ENCODE results near the gene ACCS.

Gene ACCS

DNA sequence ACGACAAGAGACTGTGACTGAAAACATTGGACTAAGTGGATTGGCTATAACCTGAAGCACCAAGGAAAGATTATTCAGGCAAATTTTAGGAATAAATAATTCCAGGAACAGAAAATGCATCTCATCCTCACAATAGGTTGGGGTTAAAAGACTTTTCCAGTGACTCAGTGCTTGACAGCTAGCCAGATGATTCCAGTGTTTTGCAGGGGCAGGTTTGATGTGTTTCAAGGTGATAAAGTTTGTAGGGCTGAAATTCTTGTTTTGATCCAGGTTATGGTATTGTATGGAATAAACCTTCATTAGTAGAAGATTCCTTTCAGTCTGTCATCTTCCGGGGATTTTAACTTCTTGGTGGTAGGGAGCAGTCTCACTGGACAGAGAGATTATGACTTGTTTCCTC is 31.8 kb downstream of the ACCS start:
- Histone ChIP-seq H3K9me3 (ENCODE audit: control insufficient read depth, low read length) (no peaks in the 10 kb centered on the region), H3K4me2 (ENCODE audit: low read length) (no peak overlapping the region), H3K36me3 (ENCODE audit: control insufficient read depth, insufficient read depth, low read length) (no peaks in the 10 kb centered on the region), H3K4me3 (ENCODE audit: low read depth, low read length) (no peak overlapping the region), H3K79me2 (peaks cover 9% of the 10 kb centered on the region), H3K27me3 (ENCODE audit: control insufficient read depth, insufficient read depth, low read length) (no peaks in the 10 kb centered on the region), H2AFZ (no peak overlapping the region), H3K4me1 (no peaks in the 10 kb centered on the region), H3K9ac (no peak overlapping the region), H3K27ac (no peak overlapping the region)
- TF ChIP-seq, protein P1, sequence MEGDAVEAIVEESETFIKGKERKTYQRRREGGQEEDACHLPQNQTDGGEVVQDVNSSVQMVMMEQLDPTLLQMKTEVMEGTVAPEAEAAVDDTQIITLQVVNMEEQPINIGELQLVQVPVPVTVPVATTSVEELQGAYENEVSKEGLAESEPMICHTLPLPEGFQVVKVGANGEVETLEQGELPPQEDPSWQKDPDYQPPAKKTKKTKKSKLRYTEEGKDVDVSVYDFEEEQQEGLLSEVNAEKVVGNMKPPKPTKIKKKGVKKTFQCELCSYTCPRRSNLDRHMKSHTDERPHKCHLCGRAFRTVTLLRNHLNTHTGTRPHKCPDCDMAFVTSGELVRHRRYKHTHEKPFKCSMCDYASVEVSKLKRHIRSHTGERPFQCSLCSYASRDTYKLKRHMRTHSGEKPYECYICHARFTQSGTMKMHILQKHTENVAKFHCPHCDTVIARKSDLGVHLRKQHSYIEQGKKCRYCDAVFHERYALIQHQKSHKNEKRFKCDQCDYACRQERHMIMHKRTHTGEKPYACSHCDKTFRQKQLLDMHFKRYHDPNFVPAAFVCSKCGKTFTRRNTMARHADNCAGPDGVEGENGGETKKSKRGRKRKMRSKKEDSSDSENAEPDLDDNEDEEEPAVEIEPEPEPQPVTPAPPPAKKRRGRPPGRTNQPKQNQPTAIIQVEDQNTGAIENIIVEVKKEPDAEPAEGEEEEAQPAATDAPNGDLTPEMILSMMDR (IDR thresholded peaks at IDR 0.05): no peak

DNA sequence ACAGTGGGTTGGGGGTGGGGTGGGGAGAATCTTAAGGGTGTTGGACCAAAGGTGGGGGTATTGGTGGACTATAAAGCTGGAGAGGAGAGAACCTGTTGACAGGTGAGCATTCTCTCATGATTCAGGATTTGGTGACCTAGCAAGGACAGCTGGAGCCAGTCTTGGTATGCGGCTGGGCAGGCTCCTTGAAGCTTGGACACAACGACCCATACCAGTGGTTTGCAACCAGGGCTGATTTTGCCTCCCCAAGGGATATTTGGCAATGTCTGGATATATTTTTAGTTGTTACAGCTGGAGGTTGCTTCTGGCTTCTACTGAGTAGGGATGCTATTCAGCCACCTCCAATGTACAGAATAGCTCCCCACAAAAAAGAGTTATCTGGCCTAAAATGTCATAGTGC is 35.0 kb downstream of the ACCS start:
- H3K79me2 ChIP-seq: peaks cover 8% of the 10 kb centered on the region
- no peak overlapping the region for H3K4me3 ChIP-seq (ENCODE audit: low read depth, low read length)
- H2AFZ ChIP-seq: no peak overlapping the region
- H3K4me2 ChIP-seq (ENCODE audit: low read length): no peak overlapping the region
- no peaks in the 10 kb centered on the region for H3K9me3 ChIP-seq (ENCODE audit: control insufficient read depth, low read length)
- H3K4me1 ChIP-seq: no peaks in the 10 kb centered on the region
- no peak overlapping the region for H3K9ac ChIP-seq
- H3K27ac ChIP-seq: no peak overlapping the region
- no peaks in the 10 kb centered on the region for H3K36me3 ChIP-seq (ENCODE audit: control insufficient read depth, insufficient read depth, low read length)
- TF ChIP-seq, protein P1 (IDR thresholded peaks at IDR 0.05): no peak
- no peaks in the 10 kb centered on the region for H3K27me3 ChIP-seq (ENCODE audit: control insufficient read depth, insufficient read depth, low read length)

DNA sequence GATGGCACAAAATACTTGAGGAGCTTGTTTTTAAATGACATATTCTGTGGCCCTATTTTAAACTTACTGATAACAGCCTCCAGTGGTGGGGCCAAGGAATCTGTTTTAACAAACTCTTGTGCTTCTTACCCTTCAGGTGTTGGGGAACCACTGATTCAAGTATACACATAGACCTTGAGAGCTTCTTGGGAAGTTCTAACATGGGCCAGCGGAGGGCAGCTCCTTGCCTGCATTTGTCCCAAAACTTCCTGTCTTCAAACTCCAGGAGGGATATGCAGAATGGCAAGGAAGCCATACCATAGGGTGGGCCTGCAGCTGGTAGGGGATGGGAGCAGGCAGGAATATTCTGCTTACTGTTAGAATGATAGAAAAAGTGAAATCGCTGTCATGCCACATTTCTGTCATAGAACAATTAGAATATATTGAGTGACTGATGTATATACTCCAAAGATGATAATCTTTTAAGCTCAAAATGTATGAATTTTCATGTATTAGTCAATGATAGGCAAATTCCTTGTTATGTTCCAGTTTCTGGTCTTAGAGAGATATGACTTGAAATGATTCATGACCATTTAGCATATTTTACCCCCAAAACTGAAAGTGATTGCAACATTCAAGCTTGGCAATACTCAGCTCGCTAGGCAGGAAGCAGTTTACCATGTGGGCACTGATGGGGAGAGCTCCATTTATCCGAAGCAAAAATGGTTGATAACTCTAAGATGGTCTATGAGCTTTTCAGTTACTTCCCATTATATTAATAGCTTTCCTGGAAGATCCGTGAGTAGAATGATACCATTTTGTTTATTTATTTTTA is 38.6 kb downstream of the ACCS start:
- Histone ChIP-seq H3K4me3 (ENCODE audit: low read depth, low read length) (no peak overlapping the region), H3K4me1 (no peaks in the 10 kb centered on the region), H2AFZ (no peak overlapping the region), H3K9ac (no peak overlapping the region), H3K27me3 (ENCODE audit: control insufficient read depth, insufficient read depth, low read length) (no peaks in the 10 kb centered on the region), H3K9me3 (ENCODE audit: control insufficient read depth, low read length) (no peaks in the 10 kb centered on the region), H3K36me3 (ENCODE audit: control insufficient read depth, insufficient read depth, low read length) (no peaks in the 10 kb centered on the region), H3K79me2 (peaks cover 3% of the 10 kb centered on the region), H3K27ac (no peak overlapping the region), H3K4me2 (ENCODE audit: low read length) (no peak overlapping the region)
- TF ChIP-seq, protein P1 (IDR thresholded peaks at IDR 0.05): no peak

- Histone ChIP-seq H3K27me3 (ENCODE audit: control insufficient read depth, insufficient read depth, low read length) (no peaks in the 10 kb centered on the region), H3K9ac (no peak overlapping the region), H3K9me3 (ENCODE audit: control insufficient read depth, low read length) (no peaks in the 10 kb centered on the region), H3K4me1 (no peaks in the 10 kb centered on the region), H3K4me2 (ENCODE audit: low read length) (no peak overlapping the region), H3K36me3 (ENCODE audit: control insufficient read depth, insufficient read depth, low read length) (no peaks in the 10 kb centered on the region), H3K79me2 (no peaks in the 10 kb centered on the region), H3K27ac (no peak overlapping the region), H2AFZ (no peak overlapping the region), H3K4me3 (ENCODE audit: low read depth, low read length) (no peak overlapping the region)
- TF ChIP-seq, protein P1 (IDR thresholded peaks at IDR 0.05): no peak
Measured at GRCh38 chr11:44108260-44108659, 42.2 kb downstream of the ACCS start.

DNA sequence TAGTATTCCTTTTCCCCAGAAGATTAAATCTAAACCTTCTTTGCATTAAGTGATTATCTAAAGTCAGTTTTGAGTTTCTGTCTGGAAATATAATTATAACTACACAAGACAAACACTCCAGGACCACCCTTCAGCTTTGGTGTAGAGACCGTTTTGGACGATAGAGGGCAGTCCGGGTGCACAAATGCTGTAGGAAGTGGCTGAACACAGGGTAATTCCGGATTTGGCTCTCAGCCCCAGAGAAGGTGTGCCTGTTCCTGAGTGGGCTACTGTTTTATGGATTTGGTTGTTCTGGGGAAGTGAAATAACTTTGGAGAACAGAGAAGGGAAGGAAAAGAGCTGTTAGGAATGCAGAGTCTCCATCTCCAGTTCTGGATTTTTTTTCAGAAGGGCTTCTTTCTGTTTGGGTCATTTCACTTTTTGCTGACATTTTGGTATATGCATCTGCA is 44.2 kb downstream of the ACCS start:
- H2AFZ ChIP-seq: no peak overlapping the region
- TF ChIP-seq, protein P1 (IDR thresholded peaks at IDR 0.05): peak; percentile 39
- no peak overlapping the region for H3K4me2 ChIP-seq (ENCODE audit: low read length)
- no peaks in the 10 kb centered on the region for H3K4me1 ChIP-seq
- H3K36me3 ChIP-seq (ENCODE audit: control insufficient read depth, insufficient read depth, low read length): no peaks in the 10 kb centered on the region
- no peak overlapping the region for H3K4me3 ChIP-seq (ENCODE audit: low read depth, low read length)
- no peaks in the 10 kb centered on the region for H3K9me3 ChIP-seq (ENCODE audit: control insufficient read depth, low read length)
- no peak overlapping the region for H3K9ac ChIP-seq
- H3K27me3 ChIP-seq (ENCODE audit: control insufficient read depth, insufficient read depth, low read length): no peaks in the 10 kb centered on the region
- H3K27ac ChIP-seq: no peak overlapping the region
- H3K79me2 ChIP-seq: no peaks in the 10 kb centered on the region
